Smooth muscle cell (in vitro differentiated cells): ENCODE results near the gene SNX5. TPM values are rescaled to one million over a fixed set of nuclear protein-coding genes. Genes with fewer than 3 reads are reported as not detected.

Experiments used
- DNase-seq: peaks from one replicate; lab custom pipeline; 2025; ENCODE audit not compliant: unreplicated experiment; lab: John Stamatoyannopoulos, UW
- H2AFZ ChIP-seq: fragments of 200-600 bp; sonication (generic); 2 replicates; pipeline ENCODE4 v1.6.0; 2016; ENCODE audit warnings: antibody characterized with exemption, low read depth, mild to moderate bottlenecking
- H3F3A ChIP-seq: fragments of 200-600 bp; sonication (generic); 2 replicates; pipeline ENCODE4 v1.6.0; 2017; ENCODE audit warnings: antibody characterized with exemption, low read depth
- H3K27ac ChIP-seq: fragments of 200-600 bp; sonication (generic); 2 replicates; pipeline ENCODE4 v1.5.1; 2016; ENCODE audit warnings: low read depth, mild to moderate bottlenecking
- H3K27me3 ChIP-seq: fragments of 200-600 bp; sonication (generic); 2 replicates; pipeline ENCODE4 v1.6.1; 2016; ENCODE audit warnings: low read depth, mild to moderate bottlenecking
- H3K36me3 ChIP-seq: fragments of 200-600 bp; sonication (generic); 2 replicates; pipeline ENCODE4 v1.5.1; 2016; ENCODE audit warnings: low read depth
- H3K4me1 ChIP-seq: fragments of 200-600 bp; sonication (generic); 2 replicates; pipeline ENCODE4 v1.5.1; 2016; ENCODE audit warnings: low read depth
- H3K4me2 ChIP-seq: fragments of 200-600 bp; sonication (generic); 2 replicates; pipeline ENCODE4 v1.6.0; 2016; ENCODE audit warnings: mild to moderate bottlenecking
- H3K4me3 ChIP-seq: fragments of 200-600 bp; sonication (generic); 2 replicates; pipeline ENCODE4 v1.5.1; 2016; ENCODE audit warnings: mild to moderate bottlenecking
- H3K79me2 ChIP-seq: fragments of 200-600 bp; sonication (generic); 2 replicates; pipeline ENCODE4 v1.6.0; 2016; ENCODE audit warnings: low read depth, mild to moderate bottlenecking
- H3K9ac ChIP-seq: fragments of 200-600 bp; sonication (generic); 2 replicates; pipeline ENCODE4 v1.6.0; 2016; ENCODE audit warnings: low read depth
- H3K9me3 ChIP-seq: fragments of 200-600 bp; sonication (generic); replicated peaks from 2 replicates; pipeline ENCODE4 v1.5.1; 2016; ENCODE audit warnings: low read depth
- H4K20me1 ChIP-seq: fragments of 200-600 bp; sonication (generic); 2 replicates; pipeline ENCODE4 v1.6.0; 2016; ENCODE audit warnings: low read depth
- WGBS: methylation state at CpG from one replicate; pipeline ENCODE4 v1.1.7; 2016; ENCODE audit warnings: low lambda C conversion rate; 5-methylcytosine and 5-hydroxymethylcytosine counted together
- polyA plus RNA-seq: library from polyadenylated mRNA; unstranded; fragments of >200 nt; fragmentation: Nextera tagmentation; extraction: Ambion mirVana; gene quantifications from 2 replicates; pipeline ENCODE4 v1.2.1, GENCODE V29; 2016
- total RNA-seq: library from RNA; depleted of rRNA; stranded (reverse); fragments of >200 nt; gene quantifications from 2 replicates; pipeline ENCODE4 v1.2.3, GENCODE V29; 2014
- TF ChIP-seq, protein P1 (sequence below): fragments of 200-600 bp; sonication (generic); IDR thresholded peaks from 2 replicates; pipeline ENCODE4 v1.5.1; 2017; ENCODE audit warnings: borderline replicate concordance, mild to moderate bottlenecking, antibody characterized with exemption; ENCODE audit not compliant: insufficient read depth, poor library complexity, severe bottlenecking

Gene SNX5
- total and polyA plus RNA-seq, 2 experiments from 2014 or later: 46.3 to 100 TPM

DNA sequence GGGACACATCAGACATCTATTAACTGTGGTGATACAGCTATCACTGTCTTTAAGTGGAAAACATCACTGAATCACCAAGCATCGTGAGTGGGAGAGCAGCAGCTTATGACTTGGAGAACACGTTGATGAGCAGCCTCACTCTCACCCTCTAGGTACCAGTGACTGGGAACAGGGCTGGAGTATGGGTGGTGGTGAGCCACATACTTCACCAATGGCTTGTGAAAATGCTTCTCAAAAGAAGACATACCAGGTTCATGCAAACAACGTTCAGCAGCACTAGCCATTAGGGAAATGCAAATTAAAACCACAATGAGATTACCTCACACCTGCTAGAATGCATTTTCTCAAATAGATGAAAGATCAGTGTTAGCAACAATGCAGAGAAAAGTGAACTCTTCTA, 25.3 kb downstream of the SNX5 start:
- Histone ChIP-seq H3K79me2 (no peaks in the 10 kb centered on the region), H3K4me3 (no peak overlapping the region), H2AFZ (no peak overlapping the region), H3K9ac (no peak overlapping the region), H3K4me1 (peaks cover 6% of the 10 kb centered on the region), H3F3A (peaks cover 38% of the 10 kb centered on the region), H3K9me3 (no peaks in the 10 kb centered on the region), H3K4me2 (no peak overlapping the region), H4K20me1 (peaks cover 33% of the 10 kb centered on the region), H3K36me3 (peaks cover 31% of the 10 kb centered on the region), H3K27ac (no peak overlapping the region), H3K27me3 (no peaks in the 10 kb centered on the region)
- WGBS: 59% methylated on average over 3 of the region's 3 CpGs
- no peak for DNase-seq
- TF ChIP-seq, protein P1, sequence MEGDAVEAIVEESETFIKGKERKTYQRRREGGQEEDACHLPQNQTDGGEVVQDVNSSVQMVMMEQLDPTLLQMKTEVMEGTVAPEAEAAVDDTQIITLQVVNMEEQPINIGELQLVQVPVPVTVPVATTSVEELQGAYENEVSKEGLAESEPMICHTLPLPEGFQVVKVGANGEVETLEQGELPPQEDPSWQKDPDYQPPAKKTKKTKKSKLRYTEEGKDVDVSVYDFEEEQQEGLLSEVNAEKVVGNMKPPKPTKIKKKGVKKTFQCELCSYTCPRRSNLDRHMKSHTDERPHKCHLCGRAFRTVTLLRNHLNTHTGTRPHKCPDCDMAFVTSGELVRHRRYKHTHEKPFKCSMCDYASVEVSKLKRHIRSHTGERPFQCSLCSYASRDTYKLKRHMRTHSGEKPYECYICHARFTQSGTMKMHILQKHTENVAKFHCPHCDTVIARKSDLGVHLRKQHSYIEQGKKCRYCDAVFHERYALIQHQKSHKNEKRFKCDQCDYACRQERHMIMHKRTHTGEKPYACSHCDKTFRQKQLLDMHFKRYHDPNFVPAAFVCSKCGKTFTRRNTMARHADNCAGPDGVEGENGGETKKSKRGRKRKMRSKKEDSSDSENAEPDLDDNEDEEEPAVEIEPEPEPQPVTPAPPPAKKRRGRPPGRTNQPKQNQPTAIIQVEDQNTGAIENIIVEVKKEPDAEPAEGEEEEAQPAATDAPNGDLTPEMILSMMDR: no peak

DNA sequence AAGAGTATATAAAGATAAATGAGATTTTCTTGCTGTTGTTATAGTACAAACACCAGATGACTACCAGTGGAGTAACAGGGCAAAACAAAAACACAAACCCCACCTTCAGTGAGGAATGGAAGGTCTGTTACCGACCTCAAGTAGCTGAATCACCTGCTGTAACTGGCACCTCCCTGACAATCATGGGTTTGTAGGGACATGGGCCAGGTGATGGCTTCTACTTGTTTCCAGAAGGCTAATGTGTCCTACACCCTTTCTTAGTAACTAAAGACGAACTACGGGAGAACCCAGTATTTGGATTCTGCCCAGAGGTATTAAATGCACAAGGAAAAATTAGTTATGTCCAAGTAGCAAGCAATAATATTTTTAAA, 26.8 kb downstream of the SNX5 start:
- Histone ChIP-seq H3K4me2 (no peak overlapping the region), H3K4me3 (no peak overlapping the region), H2AFZ (no peak overlapping the region), H3K27ac (no peak overlapping the region), H3K4me1 (peaks cover 8% of the 10 kb centered on the region), H3K36me3 (peaks cover 17% of the 10 kb centered on the region), H3K79me2 (no peaks in the 10 kb centered on the region), H3K9me3 (no peaks in the 10 kb centered on the region), H4K20me1 (peaks cover 23% of the 10 kb centered on the region), H3K9ac (no peak overlapping the region), H3F3A (peaks cover 32% of the 10 kb centered on the region), H3K27me3 (no peaks in the 10 kb centered on the region)
- TF ChIP-seq, protein P1: no peak
- no peak for DNase-seq
- WGBS: 96% methylated on average over 3 of the region's 3 CpGs

GRCh38 chr20:17941087-17941825, 27.3 kb downstream of the SNX5 start:
- Histone ChIP-seq H3K4me2 (no peak overlapping the region), H2AFZ (no peak overlapping the region), H4K20me1 (peaks cover 21% of the 10 kb centered on the region), H3K79me2 (no peaks in the 10 kb centered on the region), H3K9me3 (no peaks in the 10 kb centered on the region), H3K9ac (no peak overlapping the region), H3K27ac (no peak overlapping the region), H3K4me3 (no peak overlapping the region), H3K4me1 (peaks cover 13% of the 10 kb centered on the region), H3K27me3 (no peaks in the 10 kb centered on the region), H3K36me3 (peaks cover 13% of the 10 kb centered on the region), H3F3A (peaks cover 26% of the 10 kb centered on the region)
- TF ChIP-seq, protein P1: no peak
- no peak for DNase-seq
- 99% methylated on average over 10 of the region's 10 CpGs for WGBS

- no peak for DNase-seq
- TF ChIP-seq, protein P1: no peak
- WGBS: 74% methylated on average over 6 of the region's 6 CpGs
Measured at GRCh38 chr20:17940224-17940971, 28.2 kb downstream of the SNX5 start.

More at GRCh38 chr20:17940224-17940971, 28.2 kb downstream of the SNX5 start:
- Histone ChIP-seq H3K36me3 (peaks cover 13% of the 10 kb centered on the region), H3F3A (peaks cover 24% of the 10 kb centered on the region), H2AFZ (no peak overlapping the region), H3K4me3 (no peak overlapping the region), H3K79me2 (no peaks in the 10 kb centered on the region), H3K9ac (no peak overlapping the region), H3K27me3 (no peaks in the 10 kb centered on the region), H3K4me1 (peaks cover 13% of the 10 kb centered on the region), H3K9me3 (no peaks in the 10 kb centered on the region), H4K20me1 (peaks cover 18% of the 10 kb centered on the region), H3K4me2 (no peak overlapping the region), H3K27ac (no peak overlapping the region)
